PC-9 (cell line): ENCODE results near the gene IGFBP5. TPM values are rescaled to one million over a fixed set of nuclear protein-coding genes. Genes with fewer than 3 reads are reported as not detected.

Source experiments
- BruUV-seq: library from RNA; stranded (reverse); fragments of 400-500 nt; replicated peaks from 2 replicates; lab custom pipeline; 2021; lab: Mats Ljungman, UMichigan
- CTCF ChIA-PET: fragments of 300-600 bp; sonication (Branson Sonifier 250); formaldehyde crosslinking; loops from one replicate; lab custom pipeline; 2022; ENCODE audit warnings: antibody characterized with exemption; lab: Charles Lee
- POLR2A ChIA-PET: fragments of 300-600 bp; sonication (Branson Sonifier 250); formaldehyde crosslinking; loops from one replicate; lab custom pipeline; 2022; ENCODE audit warnings: antibody characterized with exemption; ENCODE audit not compliant: unreplicated experiment; lab: Charles Lee
- DNase-seq, 2 experiments: peaks; one replicate each; pipeline versions ENCODE4 v3.0.0 to v3.0.0-alpha.2; 2015 to 2022; ENCODE audit warnings: mixed read lengths in 1 of 2
- H2AFZ ChIP-seq: fragments of 200-600 bp; sonication (generic); 2 replicates; pipeline ENCODE4 v1.8.1; 2017; ENCODE audit warnings: antibody characterized with exemption
- H3F3A ChIP-seq: fragments of 200-600 bp; sonication (generic); 2 replicates; pipeline ENCODE4 v1.8.1; 2017; ENCODE audit warnings: antibody characterized with exemption, mild to moderate bottlenecking, low read depth; ENCODE audit not compliant: insufficient read depth
- H3K27ac ChIP-seq: fragments of 200-600 bp; sonication (generic); 2 replicates; pipeline ENCODE4 v1.6.1; 2016; ENCODE audit warnings: mixed run types
- H3K27me3 ChIP-seq: fragments of 200-600 bp; sonication (generic); 2 replicates; pipeline ENCODE4 v1.6.1; 2016; ENCODE audit warnings: low read depth, mixed run types; ENCODE audit not compliant: insufficient read depth
- H3K36me3 ChIP-seq: fragments of 200-600 bp; sonication (generic); 2 replicates; pipeline ENCODE4 v1.6.1; 2016; ENCODE audit warnings: low read depth, mixed run types
- H3K4me1 ChIP-seq: fragments of 200-600 bp; sonication (generic); replicated peaks from 2 replicates; pipeline ENCODE4 v1.6.1; 2016; ENCODE audit warnings: mixed run types; ENCODE audit not compliant: insufficient read depth
- H3K4me2 ChIP-seq: fragments of 200-600 bp; sonication (generic); 2 replicates; pipeline ENCODE4 v1.6.1; 2017; ENCODE audit warnings: mixed run types
- H3K4me3 ChIP-seq: fragments of 200-600 bp; sonication (generic); 2 replicates; pipeline ENCODE4 v1.6.1; 2016; ENCODE audit warnings: mixed run types
- H3K79me2 ChIP-seq: fragments of 200-600 bp; sonication (generic); 2 replicates; pipeline ENCODE4 v1.6.1; 2017; ENCODE audit warnings: low read depth, mixed run types
- H3K9me2 ChIP-seq: fragments of 200-600 bp; sonication (generic); 2 replicates; pipeline ENCODE4 v1.8.1; 2017; ENCODE audit warnings: mild to moderate bottlenecking; ENCODE audit not compliant: insufficient read depth
- H3K9me3 ChIP-seq: fragments of 200-600 bp; sonication (generic); 2 replicates; pipeline ENCODE4 v1.8.1; 2016; ENCODE audit warnings: low read depth; ENCODE audit not compliant: insufficient read depth
- H4K20me1 ChIP-seq: fragments of 200-600 bp; sonication (generic); 2 replicates; pipeline ENCODE4 v1.8.1; 2017; ENCODE audit not compliant: insufficient read depth
- EZH2 ChIP-seq: fragments of 200-600 bp; sonication (generic); IDR thresholded peaks from 2 replicates; pipeline ENCODE4 v1.8.0; 2017; ENCODE audit warnings: antibody characterized with exemption, low read depth
- intact Hi-C: fragments of 100-400 bp; cut with micrococcal nuclease; formaldehyde crosslinking; loops from one replicate; pipeline ENCODE4 v1.10.0; 2022; ENCODE audit not compliant: unreplicated experiment
- total RNA-seq: library from RNA; stranded (reverse); gene quantifications from 2 replicates; pipeline ENCODE4 v1.2.3, GENCODE V29; 2021
- TF ChIP-seq, protein P1 (sequence below): fragments of 200-600 bp; sonication (generic); conservative IDR thresholded peaks from 2 replicates; pipeline ENCODE4 v1.6.1; 2017; ENCODE audit warnings: mixed run types, antibody characterized with exemption, mild to moderate bottlenecking, moderate library complexity

Gene IGFBP5
- total RNA-seq, 1 experiment from 2014 or later: 5.5 TPM

DNA sequence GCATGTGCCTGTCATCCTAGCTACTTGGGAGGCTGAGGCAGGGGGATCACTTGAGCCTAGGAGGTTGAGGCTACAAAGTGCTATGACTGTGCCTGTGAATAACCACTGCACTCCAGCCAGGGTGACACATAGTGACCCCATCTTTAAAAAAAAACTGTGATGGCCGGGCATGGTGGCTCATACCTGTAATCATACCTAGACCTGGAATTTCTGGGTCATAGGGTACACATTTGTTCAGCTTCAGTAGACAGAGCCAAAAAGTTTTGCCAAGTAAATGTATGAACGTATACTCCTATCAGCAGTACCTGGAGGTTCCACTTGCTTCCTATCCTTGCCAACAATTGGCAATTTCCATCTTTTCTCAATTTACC lies 68.5 kb downstream of the IGFBP5 start:
- H3K9me3 ChIP-seq: no peaks in the 10 kb centered on the region
- H2AFZ ChIP-seq: no peak overlapping the region
- peak; percentile 57 to 87 for DNase-seq
- H3K9me2 ChIP-seq: no peaks in the 10 kb centered on the region
- no peaks in the 10 kb centered on the region for H3K27me3 ChIP-seq
- H3K36me3 ChIP-seq: no peaks in the 10 kb centered on the region
- H3K27ac ChIP-seq: peak overlapping the region; percentile 91
- H3F3A ChIP-seq: peaks cover 37% of the 10 kb centered on the region; the same call in 1 of the 2 replicates
- intact Hi-C loops: loop anchor here (2.0 kb wide), 1 partner anchor 44 kb away; no protein-coding TSS in a partner anchor
- ChIA-PET CTCF (no interaction called here), POLR2A (no interaction called here)
- no TSS peak for BruUV-seq
- TF ChIP-seq, protein P1, sequence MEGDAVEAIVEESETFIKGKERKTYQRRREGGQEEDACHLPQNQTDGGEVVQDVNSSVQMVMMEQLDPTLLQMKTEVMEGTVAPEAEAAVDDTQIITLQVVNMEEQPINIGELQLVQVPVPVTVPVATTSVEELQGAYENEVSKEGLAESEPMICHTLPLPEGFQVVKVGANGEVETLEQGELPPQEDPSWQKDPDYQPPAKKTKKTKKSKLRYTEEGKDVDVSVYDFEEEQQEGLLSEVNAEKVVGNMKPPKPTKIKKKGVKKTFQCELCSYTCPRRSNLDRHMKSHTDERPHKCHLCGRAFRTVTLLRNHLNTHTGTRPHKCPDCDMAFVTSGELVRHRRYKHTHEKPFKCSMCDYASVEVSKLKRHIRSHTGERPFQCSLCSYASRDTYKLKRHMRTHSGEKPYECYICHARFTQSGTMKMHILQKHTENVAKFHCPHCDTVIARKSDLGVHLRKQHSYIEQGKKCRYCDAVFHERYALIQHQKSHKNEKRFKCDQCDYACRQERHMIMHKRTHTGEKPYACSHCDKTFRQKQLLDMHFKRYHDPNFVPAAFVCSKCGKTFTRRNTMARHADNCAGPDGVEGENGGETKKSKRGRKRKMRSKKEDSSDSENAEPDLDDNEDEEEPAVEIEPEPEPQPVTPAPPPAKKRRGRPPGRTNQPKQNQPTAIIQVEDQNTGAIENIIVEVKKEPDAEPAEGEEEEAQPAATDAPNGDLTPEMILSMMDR: no peak
- no peak for TF ChIP-seq EZH2
- H3K4me1 ChIP-seq: peaks cover 49% of the 10 kb centered on the region
- no peaks in the 10 kb centered on the region for H3K79me2 ChIP-seq
- H4K20me1 ChIP-seq: no peaks in the 10 kb centered on the region
- peak overlapping the region; percentile 23 for H3K4me3 ChIP-seq
- H3K4me2 ChIP-seq: peak overlapping the region; percentile 69

DNA sequence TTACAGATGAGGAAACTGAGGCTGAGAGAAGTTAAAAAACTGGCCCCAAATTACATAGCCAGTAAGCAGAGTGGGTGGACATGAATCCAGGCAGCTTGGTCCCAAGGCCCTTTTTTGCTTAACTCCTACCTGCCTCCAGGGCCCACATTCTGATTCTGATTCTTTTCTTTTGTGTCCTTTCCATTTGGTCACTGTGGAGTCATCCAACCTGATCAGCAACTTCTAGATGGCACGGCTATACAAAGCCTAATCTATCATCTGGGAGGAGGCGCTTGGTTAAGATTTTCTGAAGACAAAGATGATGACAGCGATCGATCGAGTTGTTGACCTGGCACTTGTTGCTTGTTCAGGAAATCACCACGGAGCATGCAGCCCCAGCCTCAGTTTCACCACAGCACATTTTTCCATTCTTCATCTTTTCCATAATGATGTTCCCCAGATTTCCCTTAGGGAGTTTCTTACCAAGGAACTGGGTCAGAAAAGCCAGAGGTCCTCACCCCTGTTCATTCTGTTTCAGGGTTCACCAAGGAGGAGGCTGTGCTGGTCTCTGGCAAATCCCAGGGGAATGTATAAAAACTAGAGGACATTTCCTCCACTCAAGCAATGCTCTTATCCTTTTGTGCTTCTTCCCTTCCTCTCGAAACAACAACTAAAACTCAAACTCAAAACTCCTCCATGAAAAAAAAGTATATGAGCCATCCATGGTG lies 69.0 kb downstream of the IGFBP5 start:
- H3K27me3 ChIP-seq: no peaks in the 10 kb centered on the region
- peak overlapping the region; percentile 23 for H3K4me3 ChIP-seq
- no peaks in the 10 kb centered on the region for H3K9me2 ChIP-seq
- DNase-seq: peak; percentile 47 to 87
- H3K4me2 ChIP-seq: peak overlapping the region; percentile 69
- H3K27ac ChIP-seq: peak overlapping the region; percentile 91
- H3F3A ChIP-seq: peaks cover 37% of the 10 kb centered on the region; the same call in 1 of the 2 replicates
- no peak for TF ChIP-seq EZH2
- TF ChIP-seq, protein P1: no peak
- POLR2A ChIA-PET: no interaction called here
- H3K9me3 ChIP-seq: no peaks in the 10 kb centered on the region
- intact Hi-C loops: loop anchor here (2.0 kb wide), 1 partner anchor 44 kb away; no protein-coding TSS in a partner anchor
- no TSS peak for BruUV-seq
- CTCF ChIA-PET: no interaction called here
- no peaks in the 10 kb centered on the region for H4K20me1 ChIP-seq
- H3K36me3 ChIP-seq: no peaks in the 10 kb centered on the region
- no peak overlapping the region for H2AFZ ChIP-seq
- H3K4me1 ChIP-seq: peaks cover 49% of the 10 kb centered on the region
- no peaks in the 10 kb centered on the region for H3K79me2 ChIP-seq

DNA sequence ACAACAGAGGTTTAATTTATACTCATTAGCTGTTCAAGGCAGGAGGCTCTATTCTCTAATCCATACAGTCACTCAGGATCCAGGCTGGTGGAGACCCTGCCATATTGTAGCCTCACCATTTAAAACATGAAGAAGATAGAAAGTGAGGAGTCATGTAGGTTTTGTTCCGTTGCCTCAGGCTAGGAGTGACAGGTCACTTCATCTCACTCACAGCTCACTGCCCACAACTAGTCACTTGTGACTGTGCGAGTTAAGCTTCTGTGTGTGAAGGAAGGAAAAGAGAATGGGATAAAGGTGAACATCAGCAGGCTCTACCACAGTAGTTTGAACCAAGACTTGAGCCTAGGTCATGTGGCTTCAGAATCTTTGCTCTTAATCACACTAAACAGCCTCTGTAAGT lies 71.1 kb downstream of the IGFBP5 start:
- H3K27me3 ChIP-seq: no peaks in the 10 kb centered on the region
- H3K79me2 ChIP-seq: no peaks in the 10 kb centered on the region
- intact Hi-C loops: no loop called here
- no TSS peak for BruUV-seq
- peaks cover 47% of the 10 kb centered on the region; the same call in 1 of the 2 replicates for H3F3A ChIP-seq
- H3K4me2 ChIP-seq: peak overlapping the region; percentile 69
- peak; percentile 36 to 92 for DNase-seq
- TF ChIP-seq EZH2: no peak
- TF ChIP-seq, protein P1: no peak
- no peak overlapping the region for H2AFZ ChIP-seq
- H3K27ac ChIP-seq: peak overlapping the region; percentile 91
- no peaks in the 10 kb centered on the region for H3K36me3 ChIP-seq
- POLR2A ChIA-PET: interaction anchor here (0.5 to 0.6 kb wide), 2 partner anchors 27 to 425 kb away, joined by 5 to 9 read pairs; no protein-coding TSS in a partner anchor
- peaks cover 62% of the 10 kb centered on the region for H3K4me1 ChIP-seq
- no peaks in the 10 kb centered on the region for H4K20me1 ChIP-seq
- H3K9me2 ChIP-seq: no peaks in the 10 kb centered on the region
- peak overlapping the region; percentile 2; the same call in 1 of the 2 replicates for H3K4me3 ChIP-seq
- no peaks in the 10 kb centered on the region for H3K9me3 ChIP-seq
- CTCF ChIA-PET: interaction anchor here (0.7 kb wide), 1 partner anchor 104 kb away, joined by 3 read pairs; no protein-coding TSS in a partner anchor
